SK-N-SH (cell line): Measurements from ENCODE around the gene CBFA2T2. TPM values are rescaled to one million over a fixed set of nuclear protein-coding genes. Genes with fewer than 3 reads are reported as not detected.

Source experiments
- CTCF ChIA-PET: fragments of 300-600, 350-600 bp; formaldehyde crosslinking; extraction: SDS; loops from one replicate; lab custom pipeline; 2021; lab: Yijun Ruan, JAX
- POLR2A ChIA-PET: fragments of 350-600 bp; sonication (Branson Sonifier 250); formaldehyde crosslinking; extraction: SDS; loops from one replicate; lab custom pipeline; 2020; ENCODE audit warnings: antibody characterized with exemption, inconsistent platforms; lab: Yijun Ruan, JAX
- DNase-seq: peaks from one replicate; pipeline ENCODE4 v3.0.0; 2012
- H2AFZ ChIP-seq: fragments of 200-600 bp; sonication (generic); 2 replicates; pipeline ENCODE4 v1.8.1; 2016; ENCODE audit warnings: antibody characterized with exemption, mild to moderate bottlenecking, low read depth
- H3F3A ChIP-seq: fragments of 200-600 bp; sonication (generic); replicated peaks from 2 replicates; pipeline ENCODE3; 2016; ENCODE audit warnings: antibody characterized with exemption, mild to moderate bottlenecking; ENCODE audit not compliant: insufficient read depth
- H3K27ac ChIP-seq, 2 experiments: fragments of 200-500 bp in 1 of 2; fragments of 200-600 bp in 1 of 2; sonication (Bioruptor generic) in 1 of 2; sonication (generic), shearing (Covaris generic) in 1 of 2; 2 replicates each; pipeline versions ENCODE4 v1.5.1 to v1.6.1; 2014 to 2016; ENCODE audit warnings: low read depth in 2 of 2, inconsistent platforms in 1 of 2, low read length in 1 of 2, mild to moderate bottlenecking in 1 of 2, mixed read lengths in 1 of 2
- H3K27me3 ChIP-seq: fragments of 200-600 bp; sonication (generic), shearing (Covaris generic); 2 replicates; pipeline ENCODE4 v1.6.1; 2016; ENCODE audit warnings: mixed run types; ENCODE audit not compliant: insufficient read depth
- H3K36me3 ChIP-seq, 2 experiments: fragments of 200-500 bp in 1 of 2; fragments of 200-600 bp in 1 of 2; sonication (Bioruptor generic) in 1 of 2; sonication (generic) in 1 of 2; replicated peaks in 1 of 2; 2 replicates each; pipeline versions ENCODE3 to v1.5.1; 2014 to 2016; ENCODE audit warnings: low read length in 1 of 2, mild to moderate bottlenecking in 1 of 2; ENCODE audit not compliant: insufficient read depth in 2 of 2, control insufficient read depth in 1 of 2
- H3K4me1 ChIP-seq, 2 experiments: fragments of 200-500 bp in 1 of 2; fragments of 200-600 bp in 1 of 2; sonication (Bioruptor generic) in 1 of 2; sonication (generic), shearing (Covaris generic) in 1 of 2; 2 replicates each; pipeline versions ENCODE4 v1.5.1 to v1.6.1; 2014 to 2016; ENCODE audit warnings: low read depth in 1 of 2, low read length in 1 of 2, mixed run types in 1 of 2; ENCODE audit not compliant: insufficient read depth in 2 of 2, control insufficient read depth in 1 of 2
- H3K4me2 ChIP-seq: fragments of 200-600 bp; sonication (generic), shearing (Covaris generic); 2 replicates; pipeline ENCODE4 v1.6.1; 2017; ENCODE audit warnings: mixed run types
- H3K4me3 ChIP-seq, 2 experiments: fragments of 200-500 bp in 1 of 2; fragments of 200-600 bp in 1 of 2; sonication (Bioruptor generic) in 1 of 2; sonication (generic), shearing (Covaris generic) in 1 of 2; 2 replicates each; pipeline versions ENCODE4 v1.5.1 to v1.8.1; 2014 to 2016; ENCODE audit warnings: low read depth in 2 of 2, inconsistent platforms in 1 of 2, low read length in 1 of 2, mild to moderate bottlenecking in 1 of 2, mixed read lengths in 1 of 2, moderate library complexity in 1 of 2
- H3K79me2 ChIP-seq: fragments of 200-600 bp; sonication (generic); 2 replicates; pipeline ENCODE4 v1.8.1; 2017; ENCODE audit warnings: mild to moderate bottlenecking; ENCODE audit not compliant: insufficient read depth
- H3K9ac ChIP-seq: fragments of 200-600 bp; sonication (generic); 2 replicates; pipeline ENCODE4 v1.6.1; 2017; ENCODE audit warnings: mixed run types
- H3K9me2 ChIP-seq: fragments of 200-600 bp; sonication (generic); 2 replicates; pipeline ENCODE4 v1.6.1; 2017; ENCODE audit warnings: mixed run types
- H3K9me3 ChIP-seq: fragments of 200-600 bp; sonication (generic); 2 replicates; pipeline ENCODE4 v1.6.1; 2017; ENCODE audit warnings: mixed run types, mild to moderate bottlenecking, moderate library complexity
- H4K20me1 ChIP-seq: fragments of 200-600 bp; sonication (generic); 2 replicates; pipeline ENCODE4 v1.6.1; 2017; ENCODE audit warnings: mild to moderate bottlenecking, mixed run types; ENCODE audit not compliant: insufficient read depth
- ELF1 ChIP-seq: IDR thresholded peaks from 2 replicates; pipeline ENCODE4 v1.4.0; 2012
- EP300 ChIP-seq, 2 experiments: IDR thresholded peaks; 2 replicates each; pipeline versions ENCODE4 v1.4.0 to v1.6.1; 2012; ENCODE audit warnings: borderline replicate concordance in 1 of 2, low read depth in 1 of 2, low read length in 1 of 2
- FOXM1 ChIP-seq: IDR thresholded peaks from 2 replicates; pipeline ENCODE4 v1.4.0; 2012; ENCODE audit warnings: low read depth, mild to moderate bottlenecking
- GABPA ChIP-seq: IDR thresholded peaks from 2 replicates; pipeline ENCODE4 v1.4.0; 2012; ENCODE audit warnings: low read depth, mild to moderate bottlenecking
- GATA2 ChIP-seq: sonication (generic); formaldehyde crosslinking; IDR thresholded peaks from 2 replicates; pipeline ENCODE4 v1.5.0; 2020; ENCODE audit warnings: mild to moderate bottlenecking, missing genetic modification reagents
- IRF3 ChIP-seq: fragments of 150-350 bp; IDR thresholded peaks from 2 replicates; pipeline ENCODE4 v1.6.1; 2016; ENCODE audit warnings: mild to moderate bottlenecking, low read depth, low read length
- JUND ChIP-seq: IDR thresholded peaks from 2 replicates; pipeline ENCODE4 v1.4.0; 2012
- MXI1 ChIP-seq: IDR thresholded peaks from 2 replicates; pipeline ENCODE4 v1.6.1; 2012; ENCODE audit warnings: mild to moderate bottlenecking, low read depth, low read length, improper control_type of control experiment
- NRF1 ChIP-seq: IDR thresholded peaks from 2 replicates; pipeline ENCODE4 v1.6.1; 2012; ENCODE audit warnings: low read depth, mild to moderate bottlenecking, low read length
- RAD21 ChIP-seq: IDR thresholded peaks from 2 replicates; pipeline ENCODE4 v1.6.1; 2012; ENCODE audit warnings: mild to moderate bottlenecking, low read length
- RFX5 ChIP-seq: IDR thresholded peaks from 2 replicates; pipeline ENCODE4 v1.6.1; 2012; ENCODE audit warnings: mild to moderate bottlenecking, improper control_type of control experiment, low read length
- SMC3 ChIP-seq: IDR thresholded peaks from 2 replicates; pipeline ENCODE4 v1.6.1; 2012; ENCODE audit warnings: low read depth, low read length, improper control_type of control experiment
- TAF1 ChIP-seq: IDR thresholded peaks from 2 replicates; pipeline ENCODE4 v1.6.1; 2012; ENCODE audit warnings: low read depth, mild to moderate bottlenecking, low read length, moderate library complexity, borderline replicate concordance
- TCF12 ChIP-seq: IDR thresholded peaks from 2 replicates; pipeline ENCODE4 v1.4.0; 2012
- YY1 ChIP-seq: IDR thresholded peaks from 2 replicates; pipeline ENCODE4 v1.4.0; 2012; ENCODE audit warnings: low read depth, mild to moderate bottlenecking
- WGBS: methylation state at CpG from one replicate; pipeline ENCODE4 v1.1.6; 2017; ENCODE audit warnings: low lambda C conversion rate; 5-methylcytosine and 5-hydroxymethylcytosine counted together
- polyA plus RNA-seq, 3 experiments: library from polyadenylated mRNA; depleted of rRNA; stranded (reverse); fragments of >200 nt; gene quantifications; 2 replicates each; pipeline ENCODE4 v1.2.3, GENCODE V29; 2012
- TF ChIP-seq, protein P1 (sequence below): IDR thresholded peaks from 2 replicates; pipeline ENCODE4 v1.4.0; 2012; ENCODE audit warnings: low read depth, borderline replicate concordance
- TF ChIP-seq, protein P2 (sequence below): IDR thresholded peaks from 2 replicates; pipeline ENCODE4 v1.6.1; 2012; ENCODE audit warnings: mild to moderate bottlenecking, low read depth, low read length, moderate library complexity
- TF ChIP-seq, protein P3 (sequence below): IDR thresholded peaks from 2 replicates; pipeline ENCODE4; 2012
- TF ChIP-seq, protein P4 (sequence below): IDR thresholded peaks from 2 replicates; pipeline ENCODE4 v1.4.0; 2012; ENCODE audit warnings: low read depth, borderline replicate concordance
- TF ChIP-seq, protein P5 (sequence below): IDR thresholded peaks from 2 replicates; pipeline ENCODE4 v1.4.0; 2012; ENCODE audit warnings: low read depth

Gene CBFA2T2
- polyA plus RNA-seq, 1 of the 3 experiments (the other 2 are of a cell fraction): 11.0 TPM

GRCh38 chr20:33549229-33549999, 59.5 kb downstream of the CBFA2T2 start:
- no peaks in the 10 kb centered on the region for H3K9me3 ChIP-seq
- H2AFZ ChIP-seq: no peak overlapping the region
- peaks cover 4% of the 10 kb centered on the region for H3K79me2 ChIP-seq
- POLR2A ChIA-PET: no interaction called here
- TF ChIP-seq, protein P1, sequence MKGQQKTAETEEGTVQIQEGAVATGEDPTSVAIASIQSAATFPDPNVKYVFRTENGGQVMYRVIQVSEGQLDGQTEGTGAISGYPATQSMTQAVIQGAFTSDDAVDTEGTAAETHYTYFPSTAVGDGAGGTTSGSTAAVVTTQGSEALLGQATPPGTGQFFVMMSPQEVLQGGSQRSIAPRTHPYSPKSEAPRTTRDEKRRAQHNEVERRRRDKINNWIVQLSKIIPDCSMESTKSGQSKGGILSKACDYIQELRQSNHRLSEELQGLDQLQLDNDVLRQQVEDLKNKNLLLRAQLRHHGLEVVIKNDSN: no peak
- TF ChIP-seq, protein P2, sequence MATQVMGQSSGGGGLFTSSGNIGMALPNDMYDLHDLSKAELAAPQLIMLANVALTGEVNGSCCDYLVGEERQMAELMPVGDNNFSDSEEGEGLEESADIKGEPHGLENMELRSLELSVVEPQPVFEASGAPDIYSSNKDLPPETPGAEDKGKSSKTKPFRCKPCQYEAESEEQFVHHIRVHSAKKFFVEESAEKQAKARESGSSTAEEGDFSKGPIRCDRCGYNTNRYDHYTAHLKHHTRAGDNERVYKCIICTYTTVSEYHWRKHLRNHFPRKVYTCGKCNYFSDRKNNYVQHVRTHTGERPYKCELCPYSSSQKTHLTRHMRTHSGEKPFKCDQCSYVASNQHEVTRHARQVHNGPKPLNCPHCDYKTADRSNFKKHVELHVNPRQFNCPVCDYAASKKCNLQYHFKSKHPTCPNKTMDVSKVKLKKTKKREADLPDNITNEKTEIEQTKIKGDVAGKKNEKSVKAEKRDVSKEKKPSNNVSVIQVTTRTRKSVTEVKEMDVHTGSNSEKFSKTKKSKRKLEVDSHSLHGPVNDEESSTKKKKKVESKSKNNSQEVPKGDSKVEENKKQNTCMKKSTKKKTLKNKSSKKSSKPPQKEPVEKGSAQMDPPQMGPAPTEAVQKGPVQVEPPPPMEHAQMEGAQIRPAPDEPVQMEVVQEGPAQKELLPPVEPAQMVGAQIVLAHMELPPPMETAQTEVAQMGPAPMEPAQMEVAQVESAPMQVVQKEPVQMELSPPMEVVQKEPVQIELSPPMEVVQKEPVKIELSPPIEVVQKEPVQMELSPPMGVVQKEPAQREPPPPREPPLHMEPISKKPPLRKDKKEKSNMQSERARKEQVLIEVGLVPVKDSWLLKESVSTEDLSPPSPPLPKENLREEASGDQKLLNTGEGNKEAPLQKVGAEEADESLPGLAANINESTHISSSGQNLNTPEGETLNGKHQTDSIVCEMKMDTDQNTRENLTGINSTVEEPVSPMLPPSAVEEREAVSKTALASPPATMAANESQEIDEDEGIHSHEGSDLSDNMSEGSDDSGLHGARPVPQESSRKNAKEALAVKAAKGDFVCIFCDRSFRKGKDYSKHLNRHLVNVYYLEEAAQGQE: no peak
- TF ChIP-seq IRF3 (no peak), TAF1 (no peak), NRF1 (no peak), GATA2 (CRISPR knock-in tag) (no peak), YY1 (no peak), TCF12 (no peak), EP300 (IDR thresholded peaks at IDR 0.05; ENCODE audit: borderline replicate concordance in 1 of 2, low read depth in 1 of 2, low read length in 1 of 2) (no peak), MXI1 (no peak), GABPA (no peak), RAD21 (no peak), JUND (no peak), SMC3 (no peak), ELF1 (no peak), FOXM1 (no peak), RFX5 (no peak)
- TF ChIP-seq, protein P3, sequence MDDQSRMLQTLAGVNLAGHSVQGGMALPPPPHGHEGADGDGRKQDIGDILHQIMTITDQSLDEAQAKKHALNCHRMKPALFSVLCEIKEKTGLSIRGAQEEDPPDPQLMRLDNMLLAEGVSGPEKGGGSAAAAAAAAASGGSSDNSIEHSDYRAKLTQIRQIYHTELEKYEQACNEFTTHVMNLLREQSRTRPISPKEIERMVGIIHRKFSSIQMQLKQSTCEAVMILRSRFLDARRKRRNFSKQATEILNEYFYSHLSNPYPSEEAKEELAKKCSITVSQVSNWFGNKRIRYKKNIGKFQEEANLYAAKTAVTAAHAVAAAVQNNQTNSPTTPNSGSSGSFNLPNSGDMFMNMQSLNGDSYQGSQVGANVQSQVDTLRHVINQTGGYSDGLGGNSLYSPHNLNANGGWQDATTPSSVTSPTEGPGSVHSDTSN: no peak
- TF ChIP-seq, protein P4, sequence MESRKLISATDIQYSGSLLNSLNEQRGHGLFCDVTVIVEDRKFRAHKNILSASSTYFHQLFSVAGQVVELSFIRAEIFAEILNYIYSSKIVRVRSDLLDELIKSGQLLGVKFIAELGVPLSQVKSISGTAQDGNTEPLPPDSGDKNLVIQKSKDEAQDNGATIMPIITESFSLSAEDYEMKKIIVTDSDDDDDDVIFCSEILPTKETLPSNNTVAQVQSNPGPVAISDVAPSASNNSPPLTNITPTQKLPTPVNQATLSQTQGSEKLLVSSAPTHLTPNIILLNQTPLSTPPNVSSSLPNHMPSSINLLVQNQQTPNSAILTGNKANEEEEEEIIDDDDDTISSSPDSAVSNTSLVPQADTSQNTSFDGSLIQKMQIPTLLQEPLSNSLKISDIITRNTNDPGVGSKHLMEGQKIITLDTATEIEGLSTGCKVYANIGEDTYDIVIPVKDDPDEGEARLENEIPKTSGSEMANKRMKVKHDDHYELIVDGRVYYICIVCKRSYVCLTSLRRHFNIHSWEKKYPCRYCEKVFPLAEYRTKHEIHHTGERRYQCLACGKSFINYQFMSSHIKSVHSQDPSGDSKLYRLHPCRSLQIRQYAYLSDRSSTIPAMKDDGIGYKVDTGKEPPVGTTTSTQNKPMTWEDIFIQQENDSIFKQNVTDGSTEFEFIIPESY: no peak
- TF ChIP-seq, protein P5, sequence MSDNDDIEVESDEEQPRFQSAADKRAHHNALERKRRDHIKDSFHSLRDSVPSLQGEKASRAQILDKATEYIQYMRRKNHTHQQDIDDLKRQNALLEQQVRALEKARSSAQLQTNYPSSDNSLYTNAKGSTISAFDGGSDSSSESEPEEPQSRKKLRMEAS: no peak
- H3K9ac ChIP-seq: no peak overlapping the region
- no peak overlapping the region for H3K4me3 ChIP-seq
- CTCF ChIA-PET: interaction anchor here (1.1 to 1.5 kb wide), 2 partner anchors 12 to 51 kb away, joined by 3 read pairs; no protein-coding TSS in a partner anchor
- H3K4me2 ChIP-seq: no peak overlapping the region
- H3K4me1 ChIP-seq: peaks cover 0 to 10% of the 10 kb centered on the region in 2 experiments
- 97% methylated on average over 2 of the region's 2 CpGs for WGBS
- H3K27me3 ChIP-seq: no peaks in the 10 kb centered on the region
- H3F3A ChIP-seq: peaks cover 8% of the 10 kb centered on the region
- peaks cover 0 to 5% of the 10 kb centered on the region in 2 experiments for H3K36me3 ChIP-seq
- no peak for DNase-seq
- H4K20me1 ChIP-seq: no peaks in the 10 kb centered on the region
- H3K27ac ChIP-seq: no peak overlapping the region
- no peaks in the 10 kb centered on the region for H3K9me2 ChIP-seq
